PC-3 (cell line): ENCODE results near the gene DISC1. TPM values are rescaled to one million over a fixed set of nuclear protein-coding genes. Genes with fewer than 3 reads are reported as not detected.

Experiments
- ATAC-seq: fragments of 200-7000 bp; cut with Tn5 transposase; 2 replicates; pipeline ENCODE4 v1.9.1; 2020; ENCODE audit warnings: mild to moderate bottlenecking, moderate library complexity
- BruUV-seq: library from RNA; stranded (reverse); fragments of 400-500 nt; replicated peaks from 2 replicates; lab custom pipeline; 2021; lab: Mats Ljungman, UMichigan
- CTCF ChIA-PET: fragments of 300-600 bp; sonication (Branson Sonifier 250); formaldehyde crosslinking; loops from one replicate; lab custom pipeline; 2022; ENCODE audit warnings: antibody characterized with exemption; lab: Charles Lee
- POLR2A ChIA-PET: fragments of 300-600 bp; sonication (Branson Sonifier 250); formaldehyde crosslinking; loops from one replicate; lab custom pipeline; 2022; ENCODE audit warnings: antibody characterized with exemption; ENCODE audit not compliant: unreplicated experiment; lab: Charles Lee
- DNase-seq: peaks from one replicate; pipeline ENCODE4 v3.0.0-alpha.2; 2015
- H2AFZ ChIP-seq: fragments of 300-600 bp; sonication (generic); 2 replicates; pipeline ENCODE4 v1.6.0; 2016; ENCODE audit warnings: antibody characterized with exemption, low read length
- H3F3A ChIP-seq: fragments of 300-600 bp; sonication (generic); one replicate; pipeline ENCODE4 v1.6.0; 2017; ENCODE audit warnings: antibody characterized with exemption, low read length, control low read depth, mild to moderate bottlenecking; ENCODE audit not compliant: unreplicated experiment
- H3K27ac ChIP-seq: fragments of 300-600 bp; sonication (generic); 2 replicates; pipeline ENCODE4 v1.5.1; 2016; ENCODE audit warnings: mild to moderate bottlenecking, low read length
- H3K27me3 ChIP-seq: fragments of 300-600 bp; sonication (generic); 2 replicates; pipeline ENCODE4 v1.6.1; 2016; ENCODE audit warnings: low read length, mixed read lengths
- H3K36me3 ChIP-seq: fragments of 300-600 bp; sonication (generic); 2 replicates; pipeline ENCODE4 v1.6.1; 2016; ENCODE audit warnings: low read depth, mixed run types, low read length, mixed read lengths
- H3K4me1 ChIP-seq: fragments of 300-600 bp; sonication (generic); 2 replicates; pipeline ENCODE4 v1.5.1; 2016; ENCODE audit warnings: low read length; ENCODE audit not compliant: insufficient read depth
- H3K4me2 ChIP-seq: fragments of 300-600 bp; sonication (generic); 2 replicates; pipeline ENCODE4 v1.6.0; 2016; ENCODE audit warnings: low read length
- H3K4me3 ChIP-seq: fragments of 300-600 bp; sonication (generic); 2 replicates; pipeline ENCODE4 v1.5.1; 2016; ENCODE audit warnings: mild to moderate bottlenecking, low read length, mixed read lengths
- H3K79me2 ChIP-seq: fragments of 300-600 bp; sonication (generic); 2 replicates; pipeline ENCODE4 v1.6.1; 2017; ENCODE audit warnings: low read length, mixed read lengths
- H3K9ac ChIP-seq: fragments of 300-600 bp; sonication (generic); 2 replicates; pipeline ENCODE4 v1.6.0; 2016; ENCODE audit warnings: mild to moderate bottlenecking, low read length
- H3K9me2 ChIP-seq: fragments of 300-600 bp; sonication (generic); replicated peaks from 2 replicates; pipeline ENCODE4 v1.6.1; 2016; ENCODE audit warnings: mixed run types, low read length, mixed read lengths
- H3K9me3 ChIP-seq: fragments of 300-600 bp; sonication (generic); 2 replicates; pipeline ENCODE4 v1.6.1; 2016; ENCODE audit warnings: low read length, mixed read lengths
- H4K20me1 ChIP-seq: fragments of 300-600 bp; sonication (generic); 2 replicates; pipeline ENCODE4 v1.6.1; 2016; ENCODE audit warnings: low read length, mixed read lengths
- EZH2 ChIP-seq: fragments of 300-600 bp; sonication (generic); IDR thresholded peaks from one replicate; pipeline ENCODE4 v1.6.1; 2017; ENCODE audit warnings: antibody characterized with exemption, mild to moderate bottlenecking, low read length; ENCODE audit not compliant: unreplicated experiment
- EZH2phosphoT487 ChIP-seq: fragments of 300-600 bp; sonication (generic); IDR thresholded peaks from 2 replicates; pipeline ENCODE4 v1.6.1; 2018; ENCODE audit warnings: mild to moderate bottlenecking, antibody characterized with exemption, low read length, borderline replicate concordance
- intact Hi-C: fragments of 100-400 bp; cut with micrococcal nuclease; formaldehyde crosslinking; loops from 2 replicates; pipeline ENCODE4 v1.9.0; 2023
- total RNA-seq: library from RNA; depleted of rRNA; stranded (reverse); fragments of >200 nt; gene quantifications from 2 replicates; pipeline ENCODE4 v1.2.3, GENCODE V29; 2014
- TF ChIP-seq, protein P1 (sequence below): fragments of 300-600 bp; sonication (generic); conservative IDR thresholded peaks from 2 replicates; pipeline ENCODE4 v1.5.1; 2017; ENCODE audit warnings: antibody characterized with exemption, low read depth, mild to moderate bottlenecking, low read length

DISC1 gene
- total RNA-seq, 1 experiment from 2014 or later: 3.4 TPM

GRCh38 chr1:231857609-231858135, 231.1 kb downstream of the DISC1 start:
- Histone ChIP-seq H3K4me1 (no peaks in the 10 kb centered on the region), H3K9me3 (no peaks in the 10 kb centered on the region), H3K36me3 (no peaks in the 10 kb centered on the region), H3K79me2 (no peaks in the 10 kb centered on the region), H3K27me3 (no peaks in the 10 kb centered on the region), H3K4me3 (no peak overlapping the region), H3K4me2 (no peak overlapping the region), H3K27ac (no peak overlapping the region), H2AFZ (no peak overlapping the region), H3F3A (no peaks in the 10 kb centered on the region), H3K9me2 (no peaks in the 10 kb centered on the region), H3K9ac (no peak overlapping the region), H4K20me1 (no peaks in the 10 kb centered on the region)
- ChIA-PET CTCF (no interaction called here), POLR2A (no interaction called here)
- TF ChIP-seq, protein P1, sequence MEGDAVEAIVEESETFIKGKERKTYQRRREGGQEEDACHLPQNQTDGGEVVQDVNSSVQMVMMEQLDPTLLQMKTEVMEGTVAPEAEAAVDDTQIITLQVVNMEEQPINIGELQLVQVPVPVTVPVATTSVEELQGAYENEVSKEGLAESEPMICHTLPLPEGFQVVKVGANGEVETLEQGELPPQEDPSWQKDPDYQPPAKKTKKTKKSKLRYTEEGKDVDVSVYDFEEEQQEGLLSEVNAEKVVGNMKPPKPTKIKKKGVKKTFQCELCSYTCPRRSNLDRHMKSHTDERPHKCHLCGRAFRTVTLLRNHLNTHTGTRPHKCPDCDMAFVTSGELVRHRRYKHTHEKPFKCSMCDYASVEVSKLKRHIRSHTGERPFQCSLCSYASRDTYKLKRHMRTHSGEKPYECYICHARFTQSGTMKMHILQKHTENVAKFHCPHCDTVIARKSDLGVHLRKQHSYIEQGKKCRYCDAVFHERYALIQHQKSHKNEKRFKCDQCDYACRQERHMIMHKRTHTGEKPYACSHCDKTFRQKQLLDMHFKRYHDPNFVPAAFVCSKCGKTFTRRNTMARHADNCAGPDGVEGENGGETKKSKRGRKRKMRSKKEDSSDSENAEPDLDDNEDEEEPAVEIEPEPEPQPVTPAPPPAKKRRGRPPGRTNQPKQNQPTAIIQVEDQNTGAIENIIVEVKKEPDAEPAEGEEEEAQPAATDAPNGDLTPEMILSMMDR: no peak
- no peak for TF ChIP-seq EZH2phosphoT487
- TF ChIP-seq EZH2: no peak
- intact Hi-C loops: no loop called here
- ATAC-seq: no peak
- no peak for DNase-seq
- no TSS peak for BruUV-seq

- Histone ChIP-seq H3F3A (no peaks in the 10 kb centered on the region), H3K79me2 (no peaks in the 10 kb centered on the region), H3K27me3 (no peaks in the 10 kb centered on the region), H3K9me3 (no peaks in the 10 kb centered on the region), H3K36me3 (no peaks in the 10 kb centered on the region), H3K27ac (no peak overlapping the region), H2AFZ (no peak overlapping the region), H3K4me2 (no peak overlapping the region), H3K4me1 (peaks cover 3% of the 10 kb centered on the region; the same call in 1 of the 2 replicates), H3K9me2 (no peaks in the 10 kb centered on the region), H3K9ac (no peak overlapping the region), H4K20me1 (no peaks in the 10 kb centered on the region), H3K4me3 (no peak overlapping the region)
- TF ChIP-seq, protein P1: no peak
- TF ChIP-seq EZH2 (no peak), EZH2phosphoT487 (no peak)
- intact Hi-C loops: loop anchor here (10.0 kb wide), 1 partner anchor 564 kb away; no protein-coding TSS in a partner anchor
- CTCF ChIA-PET: no interaction called here
- DNase-seq (no peak), ATAC-seq (no peak)
- POLR2A ChIA-PET: no interaction called here
- BruUV-seq: no TSS peak
Measured at GRCh38 chr1:231860221-231861088, 233.9 kb downstream of the DISC1 start.
